HG02840 (cell line): Measurements from ENCODE around the gene INAFM1.
"Not testable (repeated sequence)": the region's sequence is repeated elsewhere in the genome, so short reads cannot be mapped to it uniquely, and the experiment has no call there.

Experiments
- ATAC-seq: cut with Tn5 transposase; IDR thresholded peaks from one replicate; pipeline ENCODE4 v1.9.1; 2021; ENCODE audit warnings: mild to moderate bottlenecking, moderate library complexity, moderate number of reproducible peaks; ENCODE audit not compliant: unreplicated experiment, low FRiP score

The INAFM1 gene

GRCh38 chr19:47240996-47241918 is 33.4 kb upstream of the INAFM1 start:
- ATAC-seq, result no peak

- ATAC-seq, result no peak
Measured at GRCh38 chr19:47241919-47242577, 32.6 kb upstream of the INAFM1 start.

DNA sequence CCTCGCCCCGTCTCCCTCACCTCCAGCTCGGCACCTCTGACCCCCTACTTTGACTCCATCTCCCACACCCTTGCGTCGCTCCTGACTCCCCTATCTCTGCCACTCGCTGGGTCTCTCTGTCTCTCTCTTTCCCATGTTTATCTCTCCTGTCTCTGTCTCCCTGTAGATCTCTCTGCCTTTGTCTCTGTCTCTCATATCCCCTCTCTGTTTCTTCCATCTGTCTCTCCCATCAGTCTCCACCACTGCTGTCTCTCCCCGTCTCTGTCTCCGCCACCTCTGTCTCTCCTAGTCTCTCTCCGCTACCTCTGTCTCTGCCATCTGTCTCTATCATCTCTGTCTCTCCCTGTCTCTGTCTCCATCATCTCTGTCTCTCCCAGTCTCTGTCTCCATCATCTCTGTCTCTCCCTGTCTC is 31.3 kb upstream of the INAFM1 start:
- no peak for ATAC-seq

GRCh38 chr19:47243776-47244547 is 30.7 kb upstream of the INAFM1 start:
- peak; percentile 54 for ATAC-seq

DNA sequence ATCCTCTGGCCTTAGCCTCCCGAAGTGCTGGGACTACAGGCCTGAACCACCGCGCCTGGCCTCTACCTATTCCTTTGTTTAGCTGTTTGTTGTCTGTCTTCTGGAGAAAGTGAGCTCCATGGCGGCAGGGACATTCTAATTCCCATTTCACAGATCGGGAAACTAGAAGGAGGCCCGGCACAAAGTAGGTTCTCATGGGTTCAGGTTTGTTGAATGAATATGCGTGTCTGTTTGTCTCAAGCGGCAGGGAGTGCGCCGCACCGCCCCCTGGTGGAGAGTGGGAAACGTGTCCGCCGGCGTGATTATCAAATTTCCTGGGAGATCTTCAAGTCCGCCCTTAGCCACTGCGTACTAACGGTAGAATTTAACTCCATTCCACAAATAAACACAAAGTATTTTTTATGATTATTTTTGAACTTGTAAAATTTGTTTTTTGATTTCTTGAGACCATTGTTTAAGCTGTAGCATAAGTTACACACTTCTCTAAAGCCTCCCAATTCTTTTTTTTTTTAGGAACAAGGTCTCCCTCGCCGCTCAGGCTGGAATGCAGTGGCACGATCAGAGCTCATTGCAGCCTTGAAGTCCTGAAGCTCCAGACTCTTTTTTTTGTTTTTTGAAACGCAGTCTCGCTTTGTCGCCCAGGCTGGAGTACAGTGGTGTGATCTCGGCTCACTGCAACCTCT is 27.2 kb upstream of the INAFM1 start:
- no peak for ATAC-seq

- ATAC-seq, result not testable (repeated sequence)
Measured at GRCh38 chr19:47253016-47253415, 21.7 kb upstream of the INAFM1 start.

DNA sequence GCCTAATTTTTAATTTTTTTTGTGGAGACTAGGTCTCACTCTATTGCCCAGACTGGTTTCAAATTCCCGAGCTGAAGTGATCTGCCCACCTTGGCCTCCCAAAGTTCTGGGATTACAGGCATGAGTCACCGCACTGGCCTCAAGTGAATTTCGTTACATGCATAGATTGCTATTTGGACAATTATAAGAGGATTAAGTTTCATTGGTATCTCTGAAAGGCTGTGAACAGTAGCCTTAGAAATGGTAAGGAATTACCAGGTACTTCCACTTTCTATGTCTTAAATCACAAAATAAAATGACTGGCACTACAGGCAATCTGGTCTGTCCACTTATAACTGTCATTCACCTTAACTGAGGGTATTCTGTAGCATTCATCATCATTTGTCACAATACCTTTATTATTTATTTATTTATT is 21.2 kb upstream of the INAFM1 start:
- ATAC-seq, result no peak

GRCh38 chr19:47253970-47254369 is 20.7 kb upstream of the INAFM1 start:
- ATAC-seq, result no peak

GRCh38 chr19:47255879-47256692 is 18.6 kb upstream of the INAFM1 start, which contains the start of gene CCDC9:
Gene CCDC9, plus strand, starts transcription at chr19:47256525. Its CDS starts 1,876 bp downstream, at chr19:47258401.
- ATAC-seq, result peak; percentile 51

- ATAC-seq, result peak; percentile 69
Measured at GRCh38 chr19:47256693-47257410, 17.8 kb upstream of the INAFM1 start.

DNA sequence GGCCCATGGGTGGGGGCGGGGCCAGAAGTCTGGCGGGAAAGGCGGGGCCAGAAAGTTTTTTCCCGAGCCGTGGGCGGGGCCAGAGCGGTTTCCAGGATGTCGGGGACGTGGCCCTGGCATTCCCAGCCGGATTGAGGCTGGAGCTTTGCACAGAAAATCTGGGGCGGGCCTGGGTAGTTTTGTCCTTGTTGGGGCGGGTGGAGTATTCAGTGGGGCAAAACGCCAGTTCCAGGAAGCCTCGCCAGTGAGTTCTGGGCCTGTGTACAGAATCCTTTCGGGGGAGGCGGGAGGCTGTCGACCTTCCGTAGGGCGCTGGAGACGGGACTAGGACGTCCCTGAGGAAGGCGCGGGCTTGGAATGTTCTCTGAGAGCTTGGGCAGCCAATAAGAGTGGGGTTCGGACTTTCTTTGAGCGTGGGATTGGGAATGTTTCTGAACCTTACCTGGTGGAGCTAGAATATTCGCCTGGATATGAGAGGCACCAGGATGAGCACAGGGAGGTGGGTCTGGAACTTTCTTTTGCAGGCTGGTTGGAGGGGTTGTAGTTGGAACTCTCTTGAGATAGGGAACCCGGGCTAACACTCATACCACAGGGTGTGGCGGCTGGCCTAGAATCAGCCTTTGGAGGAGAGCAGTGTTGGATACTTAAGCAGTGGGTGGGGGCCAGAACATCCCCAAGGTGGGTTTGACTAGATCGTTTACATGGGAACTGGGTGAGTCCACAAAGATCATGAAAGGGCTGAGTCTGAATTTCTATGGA is 17.1 kb upstream of the INAFM1 start:
- no peak for ATAC-seq

- no peak for ATAC-seq
Measured at GRCh38 chr19:47258434-47258833, 16.3 kb upstream of the INAFM1 start.

- no peak for ATAC-seq
Measured at GRCh38 chr19:47258895-47259555, 15.7 kb upstream of the INAFM1 start.

DNA sequence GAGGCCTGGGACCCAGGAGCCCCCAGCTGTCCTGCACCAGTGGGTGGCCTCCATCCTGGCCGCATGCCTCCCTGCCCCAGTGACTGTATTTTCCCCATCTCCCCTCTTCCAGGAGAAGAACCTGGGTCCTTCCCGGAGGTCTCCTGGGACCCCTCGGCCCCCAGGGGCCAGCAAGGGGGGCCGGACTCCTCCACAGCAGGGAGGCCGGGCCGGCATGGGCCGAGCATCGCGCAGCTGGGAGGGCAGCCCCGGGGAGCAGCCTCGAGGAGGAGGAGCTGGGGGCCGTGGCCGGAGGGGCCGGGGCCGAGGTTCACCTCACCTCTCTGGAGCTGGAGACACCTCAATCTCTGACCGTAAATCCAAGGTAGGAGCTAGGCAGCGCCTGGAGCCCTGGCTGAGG is 14.2 kb upstream of the INAFM1 start:
- no peak for ATAC-seq

DNA sequence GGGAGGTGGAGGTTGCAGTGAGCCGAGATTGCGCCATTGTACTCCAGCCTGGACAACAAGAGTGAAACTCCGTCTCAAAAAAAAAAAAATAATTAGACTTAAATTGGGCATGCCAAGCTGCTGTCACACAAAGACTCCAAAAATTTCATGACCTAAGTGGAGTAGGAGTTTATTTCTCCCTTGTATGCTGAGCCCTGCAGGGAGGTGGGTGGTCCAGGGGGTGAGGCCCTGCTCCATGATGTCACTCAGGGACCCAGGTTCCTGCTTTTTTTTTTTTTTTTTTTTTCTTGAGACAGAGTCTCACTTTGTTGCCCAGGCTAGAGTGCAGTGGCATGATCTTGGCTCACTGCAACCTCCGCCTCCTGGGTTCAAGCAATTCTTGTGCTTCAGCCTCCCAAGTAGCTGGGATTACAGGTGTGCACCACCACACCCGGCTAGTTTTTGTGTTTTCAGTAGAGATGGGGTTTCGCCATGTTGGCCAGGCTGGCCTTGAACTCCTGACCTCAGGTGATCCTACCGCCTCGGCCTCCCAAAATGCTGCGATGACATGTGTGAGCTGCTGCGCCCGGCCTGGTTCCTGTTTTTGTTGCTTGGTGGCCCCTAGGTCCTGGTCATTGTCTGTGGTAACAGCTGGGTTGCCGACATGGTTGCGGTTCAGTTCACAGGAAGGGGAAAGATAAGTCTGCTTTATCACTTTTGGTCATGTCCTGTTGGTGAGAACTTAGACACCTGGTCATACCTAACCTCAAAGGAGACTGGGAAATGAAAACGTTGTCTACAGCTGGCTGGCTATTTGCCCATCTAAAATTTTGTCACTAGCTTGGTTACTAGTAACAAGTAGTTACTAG is 12.5 kb upstream of the INAFM1 start:
- ATAC-seq, result not testable (repeated sequence)

GRCh38 chr19:47264629-47265028 is 10.1 kb upstream of the INAFM1 start:
- ATAC-seq, result no peak
